ENCODE data around the gene KDM2A. TPM values are rescaled to one million over a fixed set of nuclear protein-coding genes. Genes with fewer than 3 reads are reported as not detected.

The KDM2A gene
- total RNA-seq, 1 donor: 65.9 TPM

- no peaks in the 10 kb centered on the region for H3K36me3 ChIP-seq (ENCODE audit: insufficient read depth, low read length)
- DNase-seq (ENCODE audit: insufficient read length, low spot score, missing footprints): peak; percentile 77
- H3K27me3 ChIP-seq (ENCODE audit: insufficient read depth, low read length): no peaks in the 10 kb centered on the region
Observed at GRCh38 chr11:67085617-67086016, 33.4 kb upstream of the KDM2A start.

GRCh38 chr11:67090717-67091116 lies 28.3 kb upstream of the KDM2A start:
- peak; percentile 6 for DNase-seq (ENCODE audit: insufficient read length, low spot score, missing footprints)
- Histone ChIP-seq H3K4me2 (ENCODE audit: insufficient read depth, low read length) (no peak overlapping the region), H3K79me2 (ENCODE audit: insufficient read depth, low read length) (no peaks in the 10 kb centered on the region), H2AFZ (ENCODE audit: low read length) (no peak overlapping the region), H3K36me3 (ENCODE audit: insufficient read depth, low read length) (no peaks in the 10 kb centered on the region), H4K20me1 (ENCODE audit: insufficient read depth, low read length) (no peaks in the 10 kb centered on the region), H3K9me3 (ENCODE audit: low read depth, low read length) (no peaks in the 10 kb centered on the region), H3K4me1 (ENCODE audit: insufficient read depth, low read length) (no peaks in the 10 kb centered on the region), H3K27me3 (ENCODE audit: insufficient read depth, low read length) (no peaks in the 10 kb centered on the region), H3K4me3 (ENCODE audit: insufficient read depth, low read length) (no peak overlapping the region), H3K27ac (ENCODE audit: low read depth, low read length) (no peak overlapping the region)
- TF ChIP-seq CTCF (IDR thresholded peaks at IDR 0.05; ENCODE audit: extremely low read depth, low read depth, low read length): no peak

More at GRCh38 chr11:67085617-67086016, 33.4 kb upstream of the KDM2A start:
- no peak overlapping the region for H3K4me2 ChIP-seq (ENCODE audit: insufficient read depth, low read length)
- no peaks in the 10 kb centered on the region for H3K79me2 ChIP-seq (ENCODE audit: insufficient read depth, low read length)
- no peak for TF ChIP-seq CTCF (IDR thresholded peaks at IDR 0.05; ENCODE audit: extremely low read depth, low read depth, low read length)
- no peak overlapping the region for H3K27ac ChIP-seq (ENCODE audit: low read depth, low read length)
- no peaks in the 10 kb centered on the region for H3K9me3 ChIP-seq (ENCODE audit: low read depth, low read length)
- H3K4me1 ChIP-seq (ENCODE audit: insufficient read depth, low read length): peaks cover 8% of the 10 kb centered on the region
- no peak overlapping the region for H2AFZ ChIP-seq (ENCODE audit: low read length)
- H4K20me1 ChIP-seq (ENCODE audit: insufficient read depth, low read length): no peaks in the 10 kb centered on the region
- no peak overlapping the region for H3K4me3 ChIP-seq (ENCODE audit: insufficient read depth, low read length)

GRCh38 chr11:67095214-67095507 lies 23.9 kb upstream of the KDM2A start:
- DNase-seq (ENCODE audit: insufficient read length, low spot score, missing footprints): peak; percentile 13
- H3K36me3 ChIP-seq (ENCODE audit: insufficient read depth, low read length): no peaks in the 10 kb centered on the region
- no peaks in the 10 kb centered on the region for H3K79me2 ChIP-seq (ENCODE audit: insufficient read depth, low read length)
- H3K9me3 ChIP-seq (ENCODE audit: low read depth, low read length): no peaks in the 10 kb centered on the region
- no peak overlapping the region for H3K4me2 ChIP-seq (ENCODE audit: insufficient read depth, low read length)
- no peaks in the 10 kb centered on the region for H4K20me1 ChIP-seq (ENCODE audit: insufficient read depth, low read length)
- H2AFZ ChIP-seq (ENCODE audit: low read length): no peak overlapping the region
- no peak overlapping the region for H3K4me3 ChIP-seq (ENCODE audit: insufficient read depth, low read length)
- no peak overlapping the region for H3K27ac ChIP-seq (ENCODE audit: low read depth, low read length)
- H3K27me3 ChIP-seq (ENCODE audit: insufficient read depth, low read length): no peaks in the 10 kb centered on the region
- TF ChIP-seq CTCF (IDR thresholded peaks at IDR 0.05; ENCODE audit: extremely low read depth, low read depth, low read length): no peak
- H3K4me1 ChIP-seq (ENCODE audit: insufficient read depth, low read length): no peaks in the 10 kb centered on the region

- H3K27me3 ChIP-seq (ENCODE audit: insufficient read depth, low read length): no peaks in the 10 kb centered on the region
- no peak for TF ChIP-seq CTCF (IDR thresholded peaks at IDR 0.05; ENCODE audit: extremely low read depth, low read depth, low read length)
- no peaks in the 10 kb centered on the region for H3K79me2 ChIP-seq (ENCODE audit: insufficient read depth, low read length)
- no peaks in the 10 kb centered on the region for H4K20me1 ChIP-seq (ENCODE audit: insufficient read depth, low read length)
- DNase-seq (ENCODE audit: insufficient read length, low spot score, missing footprints): peak; percentile 36
- no peaks in the 10 kb centered on the region for H3K4me1 ChIP-seq (ENCODE audit: insufficient read depth, low read length)
- H2AFZ ChIP-seq (ENCODE audit: low read length): no peak overlapping the region
- no peaks in the 10 kb centered on the region for H3K36me3 ChIP-seq (ENCODE audit: insufficient read depth, low read length)
- H3K9me3 ChIP-seq (ENCODE audit: low read depth, low read length): no peaks in the 10 kb centered on the region
- H3K4me3 ChIP-seq (ENCODE audit: insufficient read depth, low read length): no peak overlapping the region
- no peak overlapping the region for H3K4me2 ChIP-seq (ENCODE audit: insufficient read depth, low read length)
- H3K27ac ChIP-seq (ENCODE audit: low read depth, low read length): no peak overlapping the region
Observed at GRCh38 chr11:67098799-67099429, 20.1 kb upstream of the KDM2A start.

All from osteoblast (primary cell).